Heart right ventricle (tissue), 16 donors: ENCODE results near the gene ZNF484. TPM values are rescaled to one million over a fixed set of nuclear protein-coding genes. Genes with fewer than 3 reads are reported as not detected.
"Not testable (repeated sequence)": the region's sequence is repeated elsewhere in the genome, so short reads cannot be mapped to it uniquely, and the experiment has no call there.

Source experiments
- ATAC-seq, 8 donors: fragments of 200-7000 bp; cut with Tn5 transposase; one replicate each; pipeline ENCODE4 v1.9.1; 2020; ENCODE audit warnings: mild to moderate bottlenecking in 8 of 8, moderate library complexity in 8 of 8, moderate number of reproducible peaks in 1 of 8
- DNase-seq, 2 donors: peaks; one replicate each; pipeline ENCODE4 v3.0.0-alpha.2; 2020
- H3K27ac ChIP-seq, 10 donors: fragments of 200-600 bp; sonication (generic) in 2 of 10; one replicate each; pipeline versions ENCODE4 v1.5.0 to v1.8.0; 2020 to 2022; ENCODE audit warnings: mild to moderate bottlenecking in 3 of 10
- H3K27me3 ChIP-seq, 7 donors: fragments of 200-600 bp; one replicate each; pipeline ENCODE4 v1.8.0; 2021 to 2022; ENCODE audit warnings: mild to moderate bottlenecking in 2 of 7
- H3K36me3 ChIP-seq, 9 donors: fragments of 200-600 bp; sonication (generic) in 1 of 9; one replicate each; pipeline versions ENCODE4 v1.5.0 to v1.8.0; 2020 to 2022; ENCODE audit warnings: mild to moderate bottlenecking in 2 of 9
- H3K4me1 ChIP-seq, 9 donors: fragments of 200-600 bp; sonication (generic) in 1 of 9; one replicate each; pipeline versions ENCODE4 v1.5.0 to v1.8.0; 2020 to 2022; ENCODE audit warnings: mild to moderate bottlenecking in 4 of 9
- H3K4me3 ChIP-seq, 10 donors: fragments of 200-600 bp; sonication (generic) in 2 of 10; one replicate each; pipeline versions ENCODE4 v1.5.0 to v1.8.0; 2020 to 2022; ENCODE audit warnings: mild to moderate bottlenecking in 7 of 10, moderate library complexity in 2 of 10
- H3K9me3 ChIP-seq, 11 donors: fragments of 200-600 bp in 10 of 11; sonication (generic) in 2 of 11; one replicate each; pipeline versions ENCODE4 v1.5.0 to v1.8.0; 2013 to 2022; ENCODE audit warnings: mild to moderate bottlenecking in 2 of 11, control low read depth in 1 of 11, moderate library complexity in 1 of 11
- CTCF ChIP-seq, 9 donors: fragments of 200-600 bp; sonication (generic) in 2 of 9; IDR thresholded peaks; one replicate each; pipeline versions ENCODE4 v1.5.0 to v1.8.0; 2021 to 2022; ENCODE audit warnings: antibody characterized with exemption in 9 of 9, mild to moderate bottlenecking in 5 of 9, moderate library complexity in 1 of 9
- WGBS, 2 donors: extraction: QIAGEN DNeasy Blood & Tissue Kit; methylation state at CpG; one replicate each; pipeline ENCODE4 v1.1.7; 2013; ENCODE audit warnings: inconsistent platforms in 1 of 2; 5-methylcytosine and 5-hydroxymethylcytosine counted together
- intact Hi-C, 10 donors: fragments of 100-400 bp; cut with DNase I; formaldehyde crosslinking; loops; one replicate each; pipeline versions ENCODE4 v1.11.1 to v1.14.2; 2022
- polyA plus RNA-seq, 2 donors: library from polyadenylated mRNA; stranded (reverse); fragments of 200-250 nt; gene quantifications; one replicate each; pipeline ENCODE4 v1.2.3, GENCODE V29; 2013
- total RNA-seq, 10 donors: library from RNA; stranded (reverse); fragmentation: NEBNext Ultra II Directional in 3 of 10; extraction: Animal tissue kit (Norgen Biotek cat#: 25700) in 3 of 10; gene quantifications; one replicate each; pipeline versions ENCODE4 v1.2.1 to v1.2.4, GENCODE V29; 2021 to 2023
- donor health status: Arrhythmogenic right ventricular cardiomyopathy.
- donor health status: ischemic (EF 13 %, LVEDD 7.1; RV severe dilation, severe dysfunction).
- donor health status: healthy with polysubstance abuse.
- donor health status: DM: no; HTN: yes; CAD: no.
- donor health status: DM: no; HTN: no; CAD: no.
- donor health status: ischemic (EF 25% LVEDD 6.9; RV normal size, moderate dysfunction).
- donor health status: ischemic (EF 25% LVEDD 5.7; RV mildly dilated, moderate dysfunction).
- donor health status: healthy.
- donor health status: DM: yes; HTN: yes; CAD: no.
- donor health status: Ischemic cardiomyopathy.
- donor health status: ischemic (EF 35%, LVEDD 5.7; RV mildly dilated, moderate dysfunction).
- donor health status: nonischemic (EF 11% LVEDD 7.7; RV severe dilation, severe dysfunction).
- donor health status: DM: yes; HTN: yes; CAD: no.
- donor health status: PGD.
- donor health status: ischemic (EF 29% LVEDD 5.4; RV normal size, mild dysfunction).
- donor health status: nonischemic (EF 23%, LVEDD 6.1; RV moderate dilation, normal function).

Gene ZNF484
- total and polyA plus RNA-seq, 12 donors, result 0.71 to 7.8 (median 6.2) TPM

- TF ChIP-seq CTCF (IDR thresholded peaks at IDR 0.05), result no peak
- Histone ChIP-seq H3K4me3 (no peak overlapping the region), H3K36me3 (no peaks in the 10 kb centered on the region), H3K27me3 (no peaks in the 10 kb centered on the region), H3K9me3 (no peaks in the 10 kb centered on the region), H3K27ac (no peak overlapping the region), H3K4me1 (no peaks in the 10 kb centered on the region)
- DNase-seq, result no peak
- intact Hi-C loops, result no loop called here
- ATAC-seq, result no peak
- 82 to 90% methylated on average over 6 of the region's 6 CpGs for WGBS, 2 donors
Measured at GRCh38 chr9:92894711-92895362, 17.0 kb upstream of the ZNF484 start.

- H3K4me3 ChIP-seq, H3K9me3 ChIP-seq, H3K27me3 ChIP-seq, intact Hi-C loops, H3K27ac ChIP-seq, H3K4me1 ChIP-seq, DNase-seq, H3K36me3 ChIP-seq, ATAC-seq: not testable (repeated sequence)
- WGBS, 2 donors, result 85 to 91% methylated on average over 6 of the region's 6 CpGs
Measured at GRCh38 chr9:92893916-92894610, 16.2 kb upstream of the ZNF484 start.

- H3K36me3 ChIP-seq, H3K9me3 ChIP-seq, H3K4me3 ChIP-seq, H3K27me3 ChIP-seq, ATAC-seq, DNase-seq, H3K27ac ChIP-seq, H3K4me1 ChIP-seq, intact Hi-C loops: not testable (repeated sequence)
- 86 to 90% methylated on average over 4 of the region's 4 CpGs for WGBS, 2 donors
Measured at GRCh38 chr9:92892276-92892675, 14.4 kb upstream of the ZNF484 start.

GRCh38 chr9:92890761-92891160 is 12.9 kb upstream of the ZNF484 start:
- intact Hi-C loops, result no loop called here
- no peak for ATAC-seq
- no peaks in the 10 kb centered on the region for H3K36me3 ChIP-seq
- H3K27me3 ChIP-seq, result no peaks in the 10 kb centered on the region
- H3K9me3 ChIP-seq, result no peaks in the 10 kb centered on the region
- no peak for DNase-seq
- 71 to 76% methylated on average over 2 of the region's 2 CpGs for WGBS, 2 donors
- TF ChIP-seq CTCF (IDR thresholded peaks at IDR 0.05), result no peak
- no peaks in the 10 kb centered on the region for H3K4me1 ChIP-seq
- H3K27ac ChIP-seq, result no peak overlapping the region
- H3K4me3 ChIP-seq, result no peak overlapping the region

GRCh38 chr9:92887880-92888338 is 10.1 kb upstream of the ZNF484 start:
- Histone ChIP-seq H3K4me1 (no peaks in the 10 kb centered on the region), H3K27ac (no peak overlapping the region), H3K4me3 (no peak overlapping the region), H3K36me3 (no peaks in the 10 kb centered on the region), H3K27me3 (no peaks in the 10 kb centered on the region), H3K9me3 (no peaks in the 10 kb centered on the region)
- 64 to 79% methylated on average over 5 of the region's 5 CpGs for WGBS, 2 donors
- intact Hi-C loops, result no loop called here
- ATAC-seq, result no peak
- DNase-seq, result no peak
- no peak for TF ChIP-seq CTCF (IDR thresholded peaks at IDR 0.05)

- ATAC-seq, H3K36me3 ChIP-seq, H3K27me3 ChIP-seq, intact Hi-C loops, DNase-seq, H3K9me3 ChIP-seq, H3K4me1 ChIP-seq, H3K4me3 ChIP-seq, H3K27ac ChIP-seq: not testable (repeated sequence)
- WGBS, 2 donors, result 77 to 81% methylated on average over 8 of the region's 8 CpGs
Measured at GRCh38 chr9:92886846-92887610, 9.2 kb upstream of the ZNF484 start.

GRCh38 chr9:92883666-92884405 is 6.0 kb upstream of the ZNF484 start:
- ATAC-seq, H3K27me3 ChIP-seq, DNase-seq, H3K9me3 ChIP-seq, intact Hi-C loops, H3K36me3 ChIP-seq, H3K4me3 ChIP-seq, H3K4me1 ChIP-seq, H3K27ac ChIP-seq: not testable (repeated sequence)
- 73 to 75% methylated on average over 15 of the region's 15 CpGs for WGBS, 2 donors
